GM12874 (cell line): ENCODE results near the gene CTIF.
A peak's percentile ranks its signal among the peaks of the same experiment; 100 is the strongest.

Experiments used
- CTCF ChIP-seq: IDR thresholded peaks from 2 replicates; pipeline ENCODE4 v1.5.1; 2011; ENCODE audit warnings: low read depth, mild to moderate bottlenecking, control low read depth, low read length, moderate library complexity; ENCODE audit not compliant: insufficient read depth

Gene CTIF

GRCh38 chr18:48709371-48710062 lies 170.7 kb downstream of the CTIF start:
- no peak for TF ChIP-seq CTCF

- TF ChIP-seq CTCF = peak; percentile 61
Measured at GRCh38 chr18:48711651-48712486, 173.0 kb downstream of the CTIF start.

GRCh38 chr18:48713309-48713708 lies 174.5 kb downstream of the CTIF start:
- no peak for TF ChIP-seq CTCF

GRCh38 chr18:48714873-48715272 lies 176.0 kb downstream of the CTIF start:
- TF ChIP-seq CTCF = no peak

GRCh38 chr18:48715711-48716361 lies 177.0 kb downstream of the CTIF start:
- TF ChIP-seq CTCF = no peak

- no peak for TF ChIP-seq CTCF
Measured at GRCh38 chr18:48718251-48718959, 179.6 kb downstream of the CTIF start.

GRCh38 chr18:48719388-48719787 lies 180.6 kb downstream of the CTIF start:
- no peak for TF ChIP-seq CTCF
